Right hindlimb (tissue), 1 donor: ENCODE data around the gene COLEC12.

Experiments
- DNase-seq: peaks from one replicate; pipeline ENCODE4 v3.0.0-alpha.2; 2018

The COLEC12 gene

GRCh38 chr18:354471-354870 lies 146.0 kb downstream of the COLEC12 start:
- DNase-seq, result no peak

- DNase-seq, result no peak
These were observed 146.5 kb downstream of the COLEC12 start for GRCh38 chr18:354003-354402.

GRCh38 chr18:352438-352837 lies 148.1 kb downstream of the COLEC12 start:
- no peak for DNase-seq

- no peak for DNase-seq
These were observed 149.4 kb downstream of the COLEC12 start for GRCh38 chr18:350953-351572.

GRCh38 chr18:346600-346999 lies 153.9 kb downstream of the COLEC12 start:
- no peak for DNase-seq

GRCh38 chr18:341102-341501 lies 159.4 kb downstream of the COLEC12 start:
- no peak for DNase-seq

- DNase-seq, result no peak
These were observed 160.5 kb downstream of the COLEC12 start for GRCh38 chr18:340044-340443.

- no peak for DNase-seq
These were observed 161.3 kb downstream of the COLEC12 start for GRCh38 chr18:339200-339599.

- DNase-seq, result no peak
These were observed 163.8 kb downstream of the COLEC12 start for GRCh38 chr18:336713-337112.

GRCh38 chr18:335733-336132 lies 164.8 kb downstream of the COLEC12 start:
- no peak for DNase-seq

- no peak for DNase-seq
These were observed 165.8 kb downstream of the COLEC12 start for GRCh38 chr18:334575-335132.

- peak; percentile 78 for DNase-seq
These were observed 167.6 kb downstream of the COLEC12 start for GRCh38 chr18:332721-333510.

GRCh38 chr18:332007-332406 lies 168.5 kb downstream of the COLEC12 start:
- no peak for DNase-seq

GRCh38 chr18:331221-331821 lies 169.2 kb downstream of the COLEC12 start:
- peak; percentile 56 for DNase-seq

GRCh38 chr18:328928-329327 lies 171.6 kb downstream of the COLEC12 start:
- DNase-seq, result no peak

GRCh38 chr18:326846-327245 lies 173.7 kb downstream of the COLEC12 start:
- DNase-seq, result no peak

- DNase-seq, result no peak
These were observed 177.3 kb downstream of the COLEC12 start for GRCh38 chr18:323253-323622.

- DNase-seq, result no peak
These were observed 178.5 kb downstream of the COLEC12 start for GRCh38 chr18:321865-322467.

- DNase-seq, result no peak
These were observed 180.3 kb downstream of the COLEC12 start for GRCh38 chr18:320155-320554.

GRCh38 chr18:319720-320119 lies 180.8 kb downstream of the COLEC12 start:
- DNase-seq, result no peak

- no peak for DNase-seq
These were observed 181.7 kb downstream of the COLEC12 start for GRCh38 chr18:318791-319291.

- no peak for DNase-seq
These were observed 182.9 kb downstream of the COLEC12 start for GRCh38 chr18:317618-318017.

- no peak for DNase-seq
These were observed 184.1 kb downstream of the COLEC12 start for GRCh38 chr18:316393-316792.
